ENCODE results near the gene ATM. TPM values are rescaled to one million over a fixed set of nuclear protein-coding genes. Genes with fewer than 3 reads are reported as not detected.

The ATM gene
- total RNA-seq, 1 donor from 2014 or later = 184 TPM

- ChIA-PET POLR2A (interaction anchor here (2.9 kb wide), 1 partner anchor 23 kb away, joined by 19 read pairs; the partner anchor contains the start of genes ATM and NPAT), CTCF (no interaction called here)
- H3K4me3 Mint-ChIP-seq = no peak overlapping the region
- DNase-seq (no peak), ATAC-seq (ENCODE audit: low read depth) (no peak)
- no peaks in the 10 kb centered on the region for H3K27me3 Mint-ChIP-seq
- intact Hi-C loops (cut with micrococcal nuclease) = no loop called here
- H3K27ac Mint-ChIP-seq = no peak overlapping the region
- TF ChIP-seq CTCF (IDR thresholded peaks at IDR 0.05) = no peak
- H3K36me3 Mint-ChIP-seq (ENCODE audit: low read depth) = peaks cover 61% of the 10 kb centered on the region
- H3K4me1 Mint-ChIP-seq = peaks cover 73% of the 10 kb centered on the region
- peaks cover 7% of the 10 kb centered on the region for H3K9me3 Mint-ChIP-seq
Measured at GRCh38 chr11:108198833-108199232, 24.0 kb upstream of the ATM start.

- Mint-ChIP-seq H3K9me3 (peaks cover 9% of the 10 kb centered on the region), H3K4me3 (peak overlapping the region; percentile 9), H3K4me1 (peaks cover 74% of the 10 kb centered on the region), H3K27me3 (no peaks in the 10 kb centered on the region), H3K36me3 (ENCODE audit: low read depth) (peaks cover 65% of the 10 kb centered on the region), H3K27ac (peak overlapping the region; percentile 69)
- DNase-seq (no peak), ATAC-seq (ENCODE audit: low read depth) (peak; percentile 91)
- TF ChIP-seq CTCF (IDR thresholded peaks at IDR 0.05) = no peak
- intact Hi-C loops (cut with micrococcal nuclease) = loop anchor here (1.0 kb wide), 3 partner anchors 14 to 37 kb away; partner anchors contain the start of gene NPAT
- POLR2A ChIA-PET = interaction anchor here (2.9 kb wide), 1 partner anchor 22 kb away, joined by 19 read pairs; the partner anchor contains the start of genes ATM and NPAT
- CTCF ChIA-PET = no interaction called here
Measured at GRCh38 chr11:108199446-108200321, 23.2 kb upstream of the ATM start.

GRCh38 chr11:108203075-108203474, 19.8 kb upstream of the ATM start:
- no peak for TF ChIP-seq CTCF (IDR thresholded peaks at IDR 0.05)
- CTCF ChIA-PET = no interaction called here
- Mint-ChIP-seq H3K4me3 (no peak overlapping the region), H3K9me3 (peaks cover 18% of the 10 kb centered on the region), H3K4me1 (peaks cover 46% of the 10 kb centered on the region), H3K27me3 (no peaks in the 10 kb centered on the region), H3K27ac (peak overlapping the region; percentile 41), H3K36me3 (ENCODE audit: low read depth) (peaks cover 68% of the 10 kb centered on the region)
- intact Hi-C loops (cut with micrococcal nuclease) = no loop called here
- peak; percentile 29 for ATAC-seq (ENCODE audit: low read depth)
- DNase-seq = no peak
- POLR2A ChIA-PET = interaction anchor here (1.9 kb wide), 1 partner anchor 19 kb away, joined by 5 read pairs; the partner anchor contains the start of genes ATM and NPAT

- H3K4me1 Mint-ChIP-seq = peaks cover 39% of the 10 kb centered on the region
- intact Hi-C loops (cut with micrococcal nuclease) = no loop called here
- H3K27me3 Mint-ChIP-seq = no peaks in the 10 kb centered on the region
- no peak overlapping the region for H3K27ac Mint-ChIP-seq
- peaks cover 20% of the 10 kb centered on the region for H3K9me3 Mint-ChIP-seq
- DNase-seq (no peak), ATAC-seq (ENCODE audit: low read depth) (no peak)
- H3K4me3 Mint-ChIP-seq = no peak overlapping the region
- TF ChIP-seq CTCF (IDR thresholded peaks at IDR 0.05) = no peak
- peaks cover 72% of the 10 kb centered on the region for H3K36me3 Mint-ChIP-seq (ENCODE audit: low read depth)
- CTCF ChIA-PET = no interaction called here
- POLR2A ChIA-PET = no interaction called here
Measured at GRCh38 chr11:108204376-108204775, 18.5 kb upstream of the ATM start.

GRCh38 chr11:108204929-108205499, 17.9 kb upstream of the ATM start:
- peaks cover 74% of the 10 kb centered on the region for H3K36me3 Mint-ChIP-seq (ENCODE audit: low read depth)
- no peak for ATAC-seq (ENCODE audit: low read depth)
- POLR2A ChIA-PET = no interaction called here
- no peaks in the 10 kb centered on the region for H3K27me3 Mint-ChIP-seq
- no peak overlapping the region for H3K27ac Mint-ChIP-seq
- no peak for TF ChIP-seq CTCF (IDR thresholded peaks at IDR 0.05)
- peaks cover 20% of the 10 kb centered on the region for H3K9me3 Mint-ChIP-seq
- H3K4me1 Mint-ChIP-seq = peaks cover 33% of the 10 kb centered on the region
- CTCF ChIA-PET = no interaction called here
- H3K4me3 Mint-ChIP-seq = no peak overlapping the region
- no peak for DNase-seq
- intact Hi-C loops (cut with micrococcal nuclease) = no loop called here

All from activated B cell treated with CpG ODN at 0.5 μM for 24 hours (primary cell).